Gastrocnemius medialis (tissue), 4 donors: ENCODE measurements around the gene NYNRIN.

Experiments used
- CTCF ChIP-seq, 5 experiments: fragments of 450-650 bp in 3 of 5; fragments of 200-600 bp in 2 of 5; sonication (generic) in 2 of 5; IDR thresholded peaks in 4 of 5; conservative IDR thresholded peaks in 1 of 5; 1 replicate in 4 of 5; 2 replicates in 1 of 5; pipeline ENCODE4 v1.5.1; 2016 to 2019; ENCODE audit warnings: antibody characterized with exemption in 5 of 5, mild to moderate bottlenecking in 3 of 5, moderate library complexity in 3 of 5
- POLR2A ChIP-seq, 2 donors: fragments of 450-650 bp; IDR thresholded peaks; one replicate each; pipeline ENCODE4 v1.6.1; 2017; ENCODE audit warnings: antibody characterized with exemption in 2 of 2, mild to moderate bottlenecking in 2 of 2, moderate library complexity in 2 of 2

- TF ChIP-seq CTCF (IDR thresholded peaks at IDR 0.05 in 4 of 5, conservative IDR thresholded peaks at IDR 0.05 in 1 of 5) (no peak), POLR2A (IDR thresholded peaks at IDR 0.05) (no peak)
These were observed 62.5 kb downstream of the NYNRIN start for GRCh38 chr14:24461336-24461735.
